ENCODE measurements around the gene ALOX12.
A peak's percentile ranks its signal among the peaks of the same experiment; 100 is the strongest.
"Not testable (repeated sequence)": the region's sequence is repeated elsewhere in the genome, so short reads cannot be mapped to it uniquely, and the experiment has no call there.

Gene ALOX12

GRCh38 chr17:6995500-6996255 lies at the start of gene ALOX12:
Gene ALOX12 (plus strand): TSS chr17:6996049. CDS start chr17:6996118, 69 bp downstream.
- peak; percentile 67 for DNase-seq (ENCODE audit: low read depth, low spot score)

GRCh38 chr17:6947745-6948144 lies 48.1 kb upstream of the ALOX12 start:
- no peak for DNase-seq (ENCODE audit: low read depth, low spot score)

GRCh38 chr17:6948562-6948961 lies 47.3 kb upstream of the ALOX12 start:
- no peak for DNase-seq (ENCODE audit: low read depth, low spot score)

- DNase-seq (ENCODE audit: low read depth, low spot score) = no peak
These were observed 46.9 kb upstream of the ALOX12 start for GRCh38 chr17:6948976-6949375.

GRCh38 chr17:6950938-6951337 lies 44.9 kb upstream of the ALOX12 start:
- DNase-seq (ENCODE audit: low read depth, low spot score) = not testable (repeated sequence)

GRCh38 chr17:6953689-6954088 lies 42.2 kb upstream of the ALOX12 start:
- DNase-seq (ENCODE audit: low read depth, low spot score) = no peak

GRCh38 chr17:6959700-6960099 lies 36.1 kb upstream of the ALOX12 start:
- no peak for DNase-seq (ENCODE audit: low read depth, low spot score)

- DNase-seq (ENCODE audit: low read depth, low spot score) = no peak
These were observed 26.5 kb upstream of the ALOX12 start for GRCh38 chr17:6969323-6969726.

GRCh38 chr17:6970992-6971391 lies 24.9 kb upstream of the ALOX12 start:
- no peak for DNase-seq (ENCODE audit: low read depth, low spot score)

- not testable (repeated sequence) for DNase-seq (ENCODE audit: low read depth, low spot score)
These were observed 16.4 kb upstream of the ALOX12 start for GRCh38 chr17:6979440-6979839.

GRCh38 chr17:6981426-6981825 lies 14.4 kb upstream of the ALOX12 start:
- DNase-seq (ENCODE audit: low read depth, low spot score) = no peak

- DNase-seq (ENCODE audit: low read depth, low spot score) = no peak
These were observed 10.6 kb upstream of the ALOX12 start for GRCh38 chr17:6985266-6985665.

GRCh38 chr17:6986676-6987075 lies 9.2 kb upstream of the ALOX12 start:
- DNase-seq (ENCODE audit: low read depth, low spot score) = no peak

GRCh38 chr17:6989779-6990178 lies 6.1 kb upstream of the ALOX12 start:
- DNase-seq (ENCODE audit: low read depth, low spot score) = no peak

- not testable (repeated sequence) for DNase-seq (ENCODE audit: low read depth, low spot score)
These were observed 2.2 kb upstream of the ALOX12 start for GRCh38 chr17:6993613-6994056.

GRCh38 chr17:6994118-6994598 lies 1.7 kb upstream of the ALOX12 start:
- DNase-seq (ENCODE audit: low read depth, low spot score) = no peak

GRCh38 chr17:6994666-6995256 lies 1.1 kb upstream of the ALOX12 start:
- DNase-seq (ENCODE audit: low read depth, low spot score) = no peak

GRCh38 chr17:6996256-6997011 lies 585 bp downstream of the ALOX12 start:
- peak; percentile 39 for DNase-seq (ENCODE audit: low read depth, low spot score)

GRCh38 chr17:6997171-6997570 lies 1.3 kb downstream of the ALOX12 start:
- no peak for DNase-seq (ENCODE audit: low read depth, low spot score)

GRCh38 chr17:6998855-6999508 lies 3.1 kb downstream of the ALOX12 start:
- DNase-seq (ENCODE audit: low read depth, low spot score) = no peak

GRCh38 chr17:7001318-7001961 lies 5.6 kb downstream of the ALOX12 start:
- peak; percentile 66 for DNase-seq (ENCODE audit: low read depth, low spot score)

Data from ELF-1 (cell line).